ENCODE measurements around the gene NPHP4.
A peak's percentile ranks its signal among the peaks of the same experiment; 100 is the strongest.

The NPHP4 gene

GRCh38 chr1:5990913-5991312 is 1.3 kb downstream of the NPHP4 start:
- no peak for DNase-seq (ENCODE audit: low spot score)
- FAIRE-seq, result no peak

DNA sequence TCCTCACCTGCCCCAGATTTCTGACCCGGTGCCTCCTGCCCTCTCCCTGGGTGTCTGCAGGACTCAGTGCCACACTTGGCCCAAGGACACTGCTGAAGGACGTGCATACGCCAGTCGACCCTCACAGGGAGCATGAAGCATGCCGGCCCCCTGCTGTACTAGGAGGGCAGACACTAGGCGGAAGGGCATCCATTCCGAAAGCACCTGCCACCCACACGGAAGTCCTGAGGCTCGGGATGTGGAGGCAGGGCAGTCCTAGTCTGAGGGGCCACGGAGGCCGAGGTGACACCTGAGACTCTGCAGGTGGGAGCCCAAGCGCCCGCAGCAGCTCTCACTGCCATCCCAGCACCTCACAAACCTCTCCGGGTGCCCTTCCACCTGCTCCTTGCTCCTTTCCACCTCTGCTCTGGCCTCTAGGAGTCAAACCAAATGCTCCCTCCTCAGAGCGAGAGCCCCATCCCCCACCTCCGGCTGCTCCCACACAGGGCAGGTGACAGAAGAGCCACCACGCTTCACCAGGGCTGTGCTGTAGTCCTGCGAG is 2.4 kb downstream of the NPHP4 start:
- DNase-seq (ENCODE audit: low spot score) (no peak), FAIRE-seq (no peak)

DNA sequence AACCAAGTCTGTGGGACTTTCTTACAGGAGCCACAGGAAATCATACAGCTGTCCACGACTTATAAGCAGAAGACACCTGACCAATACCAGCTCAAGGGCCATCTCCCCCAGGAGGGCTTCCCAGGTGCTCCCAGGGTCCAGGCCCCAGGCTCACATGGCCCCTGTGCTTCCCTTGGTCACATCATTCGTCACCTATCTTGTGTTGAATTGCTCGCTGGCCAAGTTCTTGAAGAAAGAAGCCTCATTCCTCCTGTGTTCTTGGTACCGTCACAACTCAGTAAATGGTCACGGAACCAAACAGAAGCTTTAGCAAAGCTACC is 3.0 kb downstream of the NPHP4 start:
- FAIRE-seq (no peak), DNase-seq (ENCODE audit: low spot score) (no peak)

GRCh38 chr1:5988596-5989285 is 3.5 kb downstream of the NPHP4 start:
- DNase-seq (ENCODE audit: low spot score) (no peak), FAIRE-seq (no peak)

DNA sequence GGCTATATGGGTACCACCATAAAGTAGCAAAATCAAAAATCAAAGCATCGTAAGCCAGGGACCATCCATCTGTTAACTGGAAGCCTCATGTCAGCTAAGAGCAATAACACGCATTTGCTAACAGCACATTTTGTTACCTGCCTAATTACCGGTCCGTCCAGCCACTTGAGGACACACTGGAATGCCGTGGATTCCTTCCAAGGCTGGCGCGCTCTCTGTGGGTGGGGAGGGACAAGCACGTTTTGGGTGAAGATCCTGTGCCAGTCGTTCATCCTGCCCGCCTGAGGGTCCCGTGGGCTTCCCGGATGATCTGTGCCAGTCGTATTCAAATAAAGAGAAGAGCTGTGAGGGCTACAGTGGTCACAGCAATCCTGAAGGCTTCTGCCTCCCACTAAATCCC is 6.2 kb downstream of the NPHP4 start:
- FAIRE-seq (no peak), DNase-seq (ENCODE audit: low spot score) (no peak)

GRCh38 chr1:5985250-5985649 is 7.0 kb downstream of the NPHP4 start:
- FAIRE-seq (no peak), DNase-seq (ENCODE audit: low spot score) (no peak)

- DNase-seq (ENCODE audit: low spot score) (no peak), FAIRE-seq (no peak)
Observed at GRCh38 chr1:5983361-5984103, 8.7 kb downstream of the NPHP4 start.

DNA sequence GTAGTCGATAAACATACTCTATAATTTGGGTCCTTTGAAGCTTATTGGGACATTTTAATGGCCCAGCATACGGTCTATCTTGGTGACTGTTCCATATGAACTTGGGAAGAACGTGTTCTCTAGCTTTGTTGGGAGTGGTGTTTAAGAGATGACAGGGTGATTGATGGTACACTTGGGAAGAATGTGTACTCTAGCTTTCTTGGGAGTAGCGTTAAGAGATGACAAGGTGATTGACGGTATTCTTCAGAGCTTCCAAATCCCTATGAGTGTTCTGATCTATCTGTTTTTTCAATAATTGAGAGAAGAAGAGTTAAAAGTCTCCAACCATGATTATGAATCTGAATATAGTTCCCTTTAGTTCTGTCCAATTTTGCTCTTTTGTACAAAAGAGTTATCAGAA is 9.4 kb downstream of the NPHP4 start:
- FAIRE-seq (no peak), DNase-seq (ENCODE audit: low spot score) (no peak)

DNA sequence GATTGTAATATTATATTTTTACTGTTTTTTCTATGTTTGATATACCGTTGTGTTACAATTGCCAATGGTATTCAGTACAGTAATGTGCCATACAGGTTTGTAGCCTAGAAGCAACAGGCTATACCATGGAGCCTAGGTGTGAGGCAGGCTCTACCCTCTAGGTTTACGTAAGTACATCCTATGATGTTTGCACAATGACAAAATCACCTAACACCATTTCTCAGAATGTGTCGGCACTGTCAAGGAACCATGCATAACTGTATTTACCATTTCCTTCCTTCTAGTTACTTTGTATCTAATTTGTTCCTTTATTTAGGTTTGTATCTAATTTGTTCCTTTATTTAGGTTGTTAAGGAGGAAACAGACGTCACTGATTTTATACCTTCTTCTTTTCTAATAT is 9.9 kb downstream of the NPHP4 start:
- FAIRE-seq (no peak), DNase-seq (ENCODE audit: low spot score) (no peak)

DNA sequence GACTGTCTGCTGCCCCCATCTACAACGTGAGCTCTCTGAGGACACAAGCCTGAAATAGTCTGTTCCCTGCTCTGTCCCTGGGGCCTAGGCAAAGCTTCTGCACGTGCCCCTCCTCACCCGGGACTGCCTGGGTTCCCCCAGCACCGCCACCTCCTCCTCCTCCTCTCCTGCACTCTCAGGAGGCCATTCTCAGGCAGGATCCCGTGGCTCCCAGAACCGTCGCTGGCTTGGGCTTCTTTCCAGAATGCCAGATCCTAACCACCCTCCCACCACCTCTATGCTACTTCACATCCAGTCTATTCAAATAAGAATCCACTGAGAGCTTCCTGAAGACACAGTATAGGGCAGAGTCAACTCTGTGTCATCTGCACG is 11.2 kb downstream of the NPHP4 start:
- FAIRE-seq (no peak), DNase-seq (ENCODE audit: low spot score) (no peak)

DNA sequence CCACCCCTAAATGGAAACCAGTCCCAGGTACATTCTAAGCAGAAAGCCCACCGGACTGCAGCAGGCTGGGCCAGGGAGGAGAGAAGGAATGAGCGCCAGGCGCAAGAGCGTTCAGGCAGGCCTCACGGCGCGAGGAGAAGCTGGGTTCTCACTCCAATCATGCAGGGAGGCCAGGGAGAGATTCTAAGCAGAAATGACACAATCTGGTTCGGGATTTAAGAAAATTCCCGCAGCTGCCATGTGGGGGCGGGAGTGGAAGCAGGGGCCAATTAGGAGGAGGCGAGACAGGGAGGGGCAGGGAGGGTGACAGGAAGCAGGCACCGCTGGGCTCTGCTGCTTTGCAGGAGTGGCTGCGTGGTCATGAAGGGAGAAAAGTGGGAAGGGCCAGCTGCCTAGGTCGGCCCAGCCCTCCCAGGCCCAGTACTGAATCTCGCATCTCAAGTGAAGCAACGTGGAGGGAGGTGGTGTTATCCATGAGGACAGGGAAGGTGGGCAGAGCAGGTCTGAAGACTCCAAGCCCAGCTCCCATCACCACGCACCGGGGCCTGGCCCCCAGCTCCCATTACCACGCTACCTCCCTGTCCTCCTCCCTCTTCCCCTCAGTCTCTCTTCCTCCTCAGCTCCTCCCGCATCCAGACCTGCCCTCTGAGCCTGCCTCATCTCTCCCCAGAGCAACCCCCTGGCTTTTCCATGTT is 11.8 kb downstream of the NPHP4 start:
- peak; percentile 37 for DNase-seq (ENCODE audit: low spot score)
- no peak for FAIRE-seq

DNA sequence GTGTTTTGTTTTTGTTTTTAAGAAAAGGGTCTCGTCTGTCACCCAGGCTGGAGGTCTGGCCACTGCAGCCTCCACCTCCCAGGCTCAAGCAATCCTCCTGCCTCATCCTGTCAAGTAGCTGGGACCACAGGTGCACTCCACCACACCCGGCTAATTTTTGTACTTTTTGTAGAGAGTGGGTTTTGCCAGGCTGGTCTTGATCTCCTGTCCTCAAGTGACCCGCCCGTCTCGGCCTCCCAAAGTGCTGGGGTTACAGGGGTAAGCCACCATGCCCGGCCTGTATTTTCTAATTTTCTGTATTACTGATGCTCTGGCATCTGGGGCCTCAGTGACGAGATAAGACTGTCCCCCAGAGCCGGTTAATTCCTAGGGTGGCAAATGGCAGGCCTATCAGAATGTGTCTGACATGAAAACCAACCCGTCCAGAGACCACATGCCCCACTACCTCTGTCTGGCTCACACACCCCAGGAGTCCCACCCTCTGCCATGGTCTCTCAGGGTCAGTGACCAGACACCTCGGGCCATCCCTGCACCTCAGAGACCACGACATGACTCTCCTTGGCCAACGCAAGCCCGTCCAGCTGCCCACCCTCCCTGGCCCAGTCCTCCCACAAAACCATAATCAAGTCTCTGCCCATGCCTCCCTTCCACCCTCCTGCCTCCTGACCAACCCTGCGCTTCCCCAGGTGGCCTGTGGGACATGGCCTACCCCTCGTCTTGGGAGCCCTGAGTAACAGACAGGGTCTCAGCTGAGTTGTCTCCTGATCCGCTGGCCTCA is 12.5 kb downstream of the NPHP4 start:
- DNase-seq (ENCODE audit: low spot score) (no peak), FAIRE-seq (no peak)

- DNase-seq (ENCODE audit: low spot score) (no peak), FAIRE-seq (no peak)
Observed at GRCh38 chr1:5978452-5978851, 13.8 kb downstream of the NPHP4 start.

DNA sequence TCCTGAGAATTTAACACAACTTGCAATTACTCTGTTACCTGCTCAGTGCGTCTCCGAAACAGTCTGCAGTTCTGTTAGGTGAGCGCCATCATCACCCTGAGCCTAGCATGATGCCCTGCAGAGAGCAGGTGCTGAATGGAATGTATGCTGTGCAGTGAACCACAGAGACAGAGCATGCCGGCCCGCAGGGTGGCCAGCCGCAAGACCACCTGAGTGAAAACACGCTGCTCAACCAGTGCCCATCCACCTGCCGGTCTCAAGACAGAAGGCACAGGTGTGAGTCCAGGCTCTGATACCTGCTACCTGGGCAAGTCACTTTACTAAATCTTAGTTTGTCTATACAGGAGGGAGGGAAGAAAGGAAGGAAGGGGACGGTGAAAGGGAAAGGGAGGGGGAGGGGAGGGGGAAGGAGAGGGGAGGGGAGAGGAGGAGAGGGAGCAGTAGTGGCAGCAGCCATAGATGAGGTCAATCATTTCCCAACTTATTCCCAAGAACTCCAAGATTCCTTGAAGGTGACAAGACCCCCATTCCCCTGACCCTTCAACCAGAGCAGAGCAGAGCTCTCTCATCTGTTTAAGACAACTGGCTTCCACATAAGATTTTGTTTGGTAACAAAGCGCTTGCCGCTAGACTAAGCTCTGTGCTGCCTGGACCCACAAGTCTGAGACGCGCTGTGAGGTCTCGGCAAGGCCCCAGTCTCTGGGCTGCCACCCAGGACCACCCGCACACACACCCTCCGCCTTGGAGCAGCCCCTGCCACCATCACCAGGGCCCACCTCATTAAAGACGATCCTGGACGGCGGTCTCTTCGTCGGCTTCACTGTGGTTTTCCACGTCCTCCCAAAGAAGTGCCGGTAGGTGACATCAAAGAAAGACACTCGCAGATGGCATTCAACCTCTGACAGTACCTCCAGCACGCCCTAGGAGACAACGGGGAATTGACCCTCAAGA is 14.5 kb downstream of the NPHP4 start:
- DNase-seq (ENCODE audit: low spot score), result no peak
- FAIRE-seq, result no peak

DNA sequence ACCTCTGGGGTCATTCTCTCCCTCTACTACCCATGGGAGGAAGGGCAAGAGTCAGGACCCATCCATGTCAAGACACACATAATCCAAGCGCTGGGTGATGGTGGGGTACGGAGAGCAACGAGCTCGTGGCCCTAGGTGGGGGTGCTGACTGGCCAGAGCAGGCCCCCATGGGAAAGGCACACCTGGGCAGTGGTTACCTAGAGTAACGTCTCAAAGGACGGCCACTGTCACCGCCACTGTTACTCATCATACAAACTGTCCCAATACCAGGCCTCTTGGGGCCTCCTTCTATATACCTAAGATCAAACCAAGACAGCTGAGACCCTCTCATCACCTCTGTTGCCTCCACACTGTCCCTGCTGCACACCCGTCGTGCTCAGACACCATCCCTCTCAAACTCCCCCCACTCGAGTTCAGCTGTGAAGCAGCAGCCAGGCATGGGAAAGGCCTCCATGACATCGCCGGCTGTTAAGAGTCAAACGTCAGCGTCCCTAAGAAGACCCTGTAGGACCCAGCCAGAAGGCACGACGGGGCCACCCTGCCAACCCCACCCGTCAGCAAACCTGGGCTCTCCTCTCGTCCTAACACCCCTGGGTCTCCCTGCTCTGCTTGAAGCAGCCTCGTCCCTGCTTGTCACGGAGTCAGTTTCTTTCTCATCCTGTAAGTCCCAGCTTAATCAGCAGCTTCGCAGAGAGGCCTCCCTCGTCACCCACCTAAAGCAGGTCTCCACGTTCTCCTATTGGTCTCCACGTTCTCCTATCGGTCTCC is 15.3 kb downstream of the NPHP4 start:
- DNase-seq (ENCODE audit: low spot score), result no peak
- FAIRE-seq, result no peak

GRCh38 chr1:5976231-5976630 is 16.0 kb downstream of the NPHP4 start:
- no peak for DNase-seq (ENCODE audit: low spot score)
- no peak for FAIRE-seq

DNA sequence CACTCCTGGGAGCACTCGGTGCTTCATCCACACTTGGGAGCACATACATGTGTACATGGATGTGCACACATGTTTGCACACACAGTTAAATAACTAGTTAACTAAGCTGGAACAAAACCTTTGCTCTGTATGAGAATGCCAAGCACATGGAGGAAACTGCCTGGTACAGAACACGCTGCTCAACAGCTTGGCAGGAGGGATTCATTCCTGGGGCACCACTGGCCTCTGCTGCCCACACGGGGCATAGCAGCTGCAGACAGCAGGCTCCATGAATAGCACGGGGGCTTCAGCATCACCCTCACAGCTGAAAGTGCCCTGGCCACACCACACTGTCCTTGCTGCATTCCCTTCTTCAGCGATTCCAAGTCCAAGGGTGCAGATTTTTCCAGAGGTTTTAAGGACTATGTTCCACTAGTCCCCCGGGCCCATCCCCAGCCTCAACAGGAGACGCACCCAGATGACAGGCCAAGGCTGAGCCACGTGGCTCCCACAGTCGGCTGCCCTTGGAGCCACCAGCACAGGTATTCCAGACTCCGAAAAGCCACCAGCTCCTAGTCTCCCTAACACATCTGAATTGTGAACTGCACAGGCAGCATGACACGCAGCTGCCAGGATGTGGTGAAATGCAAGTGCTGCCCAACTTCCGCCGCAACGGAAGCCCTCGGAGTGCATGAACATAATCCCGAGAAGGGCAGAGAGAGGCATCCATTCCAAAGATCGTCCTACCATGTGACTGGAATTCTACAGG is 16.9 kb downstream of the NPHP4 start:
- DNase-seq (ENCODE audit: low spot score) (no peak), FAIRE-seq (no peak)

DNA sequence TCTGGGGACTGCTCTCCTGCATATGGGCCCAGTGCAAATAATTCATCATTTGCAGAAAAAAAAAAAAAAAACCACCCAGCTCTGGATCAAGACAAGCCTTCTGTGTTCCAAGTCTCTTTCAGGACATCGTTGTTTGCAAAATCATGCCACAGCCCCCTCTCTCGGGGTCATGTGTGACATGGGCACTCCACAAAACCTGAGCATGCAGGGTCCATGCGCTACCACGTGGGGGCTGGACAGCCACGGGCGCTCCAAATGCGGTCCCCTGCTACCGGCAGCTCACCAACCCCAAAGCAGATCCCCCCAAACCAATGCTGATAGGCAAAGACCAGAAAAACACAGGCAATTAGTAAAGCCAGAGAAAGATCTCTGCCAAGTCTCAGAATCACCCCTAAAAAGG is 17.6 kb downstream of the NPHP4 start:
- FAIRE-seq (no peak), DNase-seq (ENCODE audit: low spot score) (no peak)

GRCh38 chr1:5973771-5974170 is 18.5 kb downstream of the NPHP4 start:
- no peak for FAIRE-seq
- DNase-seq (ENCODE audit: low spot score), result no peak

Data from urothelium cell line (cell line).